Ovary (tissue), 3 donors: ENCODE results near the gene GCC2.

Experiments
- POLR2A ChIP-seq: fragments of 450-650 bp; IDR thresholded peaks from one replicate; pipeline ENCODE4 v1.6.1; 2017; ENCODE audit warnings: antibody characterized with exemption, mild to moderate bottlenecking, moderate library complexity
- TF ChIP-seq, protein P1 (sequence below), 3 donors: fragments of 450-650 bp in 2 of 3; fragments of 200-600 bp in 1 of 3; IDR thresholded peaks; one replicate each; pipeline versions ENCODE4 v1.5.1 to v1.8.0; 2016 to 2022; ENCODE audit warnings: antibody characterized with exemption in 3 of 3, mild to moderate bottlenecking in 1 of 3
- donor health status: DM: no; HTN: no; CAD: no.

DNA sequence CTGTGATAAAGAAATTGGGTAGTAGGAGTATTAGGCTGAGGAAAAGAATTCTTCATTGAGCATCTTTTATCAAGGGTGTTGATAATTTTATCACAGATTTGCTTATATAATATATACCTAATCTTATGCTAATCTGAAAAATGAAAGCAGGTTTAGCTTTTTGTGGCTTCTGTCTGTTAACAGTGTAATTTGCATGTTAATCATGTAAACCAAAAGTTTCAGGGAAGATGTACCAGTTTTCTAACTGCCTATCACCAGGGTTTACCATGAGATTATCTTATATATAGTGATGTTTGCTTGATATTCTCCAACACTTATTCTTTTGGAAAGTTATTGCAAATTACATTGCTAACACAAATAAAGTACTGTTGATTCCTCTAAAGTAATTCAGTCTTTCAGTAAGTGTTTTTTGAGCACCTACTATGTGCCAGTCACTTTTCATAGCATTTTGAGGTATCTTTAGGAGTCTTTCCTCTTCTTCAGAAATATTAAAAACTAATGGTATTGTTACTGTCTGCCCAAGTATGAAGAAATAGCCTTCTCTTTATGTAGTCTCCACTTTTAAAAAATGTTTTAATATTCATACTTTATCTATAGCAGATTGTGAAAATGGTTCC is 41.6 kb downstream of the GCC2 start:
- TF ChIP-seq, protein P1, sequence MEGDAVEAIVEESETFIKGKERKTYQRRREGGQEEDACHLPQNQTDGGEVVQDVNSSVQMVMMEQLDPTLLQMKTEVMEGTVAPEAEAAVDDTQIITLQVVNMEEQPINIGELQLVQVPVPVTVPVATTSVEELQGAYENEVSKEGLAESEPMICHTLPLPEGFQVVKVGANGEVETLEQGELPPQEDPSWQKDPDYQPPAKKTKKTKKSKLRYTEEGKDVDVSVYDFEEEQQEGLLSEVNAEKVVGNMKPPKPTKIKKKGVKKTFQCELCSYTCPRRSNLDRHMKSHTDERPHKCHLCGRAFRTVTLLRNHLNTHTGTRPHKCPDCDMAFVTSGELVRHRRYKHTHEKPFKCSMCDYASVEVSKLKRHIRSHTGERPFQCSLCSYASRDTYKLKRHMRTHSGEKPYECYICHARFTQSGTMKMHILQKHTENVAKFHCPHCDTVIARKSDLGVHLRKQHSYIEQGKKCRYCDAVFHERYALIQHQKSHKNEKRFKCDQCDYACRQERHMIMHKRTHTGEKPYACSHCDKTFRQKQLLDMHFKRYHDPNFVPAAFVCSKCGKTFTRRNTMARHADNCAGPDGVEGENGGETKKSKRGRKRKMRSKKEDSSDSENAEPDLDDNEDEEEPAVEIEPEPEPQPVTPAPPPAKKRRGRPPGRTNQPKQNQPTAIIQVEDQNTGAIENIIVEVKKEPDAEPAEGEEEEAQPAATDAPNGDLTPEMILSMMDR (IDR thresholded peaks at IDR 0.05) = no peak
- TF ChIP-seq POLR2A = no peak
